ENCODE data around the gene NTRK3.

GRCh38 chr15:88190232-88190631, 66.3 kb downstream of the NTRK3 start:
- TF ChIP-seq CTCF (IDR thresholded peaks at IDR 0.05) (no peak), POLR2A (IDR thresholded peaks at IDR 0.05) (no peak), POLR2AphosphoS5 (IDR thresholded peaks at IDR 0.05) (no peak)

All from upper lobe of left lung (tissue), 4 donors.